Measurements from ENCODE around the gene TENT4B. TPM values are rescaled to one million over a fixed set of nuclear protein-coding genes. Genes with fewer than 3 reads are reported as not detected.

TENT4B gene
- polyA plus RNA-seq, 1 of the 3 experiments (the other 2 are of a cell fraction): 5.6 TPM

GRCh38 chr16:50276801-50277555, 123.9 kb downstream of the TENT4B start:
- Histone ChIP-seq H3K27ac (ENCODE audit: low read depth in 2 of 2, low read length in 1 of 2) (no peak overlapping the region), H3K79me2 (ENCODE audit: insufficient read depth) (peaks cover 16% of the 10 kb centered on the region; the same call in 1 of the 2 replicates), H3K9ac (no peak overlapping the region), H3K36me3 (replicated peaks in 1 of 2; ENCODE audit: control insufficient read depth in 1 of 2, insufficient read depth in 2 of 2, low read length in 1 of 2) (no peaks in the 10 kb centered on the region), H3K4me1 (ENCODE audit: control insufficient read depth in 1 of 2, insufficient read depth in 2 of 2, low read depth in 1 of 2, low read length in 1 of 2) (peaks cover 0 to 9% of the 10 kb centered on the region in 2 experiments; a peak in 1 of 4 replicates), H3K4me3 (ENCODE audit: low read depth in 2 of 2, low read length in 1 of 2) (no peak overlapping the region), H3K27me3 (ENCODE audit: insufficient read depth) (no peaks in the 10 kb centered on the region), H4K20me1 (ENCODE audit: insufficient read depth) (peaks cover 3% of the 10 kb centered on the region; the same call in 1 of the 2 replicates), H3F3A (replicated peaks; ENCODE audit: insufficient read depth) (peaks cover 4% of the 10 kb centered on the region), H3K4me2 (no peak overlapping the region), H3K9me3 (no peaks in the 10 kb centered on the region), H3K9me2 (no peaks in the 10 kb centered on the region), H2AFZ (ENCODE audit: low read depth) (no peak overlapping the region)
- ChIA-PET CTCF (interaction anchor here (0.7 kb wide), 1 partner anchor 13 kb away, joined by 3 read pairs; no protein-coding TSS in a partner anchor), POLR2A (no interaction called here)
- no peak for TF ChIP-seq RAD21 (IDR thresholded peaks at IDR 0.05; ENCODE audit: low read length)
- TF ChIP-seq MXI1 (IDR thresholded peaks at IDR 0.05; ENCODE audit: low read depth, low read length): no peak
- TF ChIP-seq RXRA (IDR thresholded peaks at IDR 0.05; ENCODE audit: borderline replicate concordance, low read depth): no peak
- no peak for TF ChIP-seq CHD2 (IDR thresholded peaks at IDR 0.05; ENCODE audit: low read length, partially characterized antibody)
- TF ChIP-seq GATA2 (CRISPR knock-in tag; IDR thresholded peaks at IDR 0.05): no peak
- TF ChIP-seq ELF1 (IDR thresholded peaks at IDR 0.05): no peak
- TF ChIP-seq EZH2phosphoT487 (IDR thresholded peaks at IDR 0.05; ENCODE audit: borderline replicate concordance, low read depth): no peak
- no peak for TF ChIP-seq FOXM1 (IDR thresholded peaks at IDR 0.05; ENCODE audit: low read depth)
- TF ChIP-seq MAX (IDR thresholded peaks at IDR 0.05; ENCODE audit: low read depth): no peak
- no peak for TF ChIP-seq USF2 (IDR thresholded peaks at IDR 0.05; ENCODE audit: borderline replicate concordance, low read depth, low read length)
- no peak for TF ChIP-seq ZBTB33 (IDR thresholded peaks at IDR 0.05; ENCODE audit: borderline replicate concordance, low read depth)
- TF ChIP-seq GABPA (IDR thresholded peaks at IDR 0.05; ENCODE audit: low read depth): no peak
- TF ChIP-seq USF1 (IDR thresholded peaks at IDR 0.05; ENCODE audit: borderline replicate concordance, low read depth): no peak
- no peak for TF ChIP-seq NFIC (IDR thresholded peaks at IDR 0.05; ENCODE audit: borderline replicate concordance)
- no peak for TF ChIP-seq RCOR1 (IDR thresholded peaks at IDR 0.05; ENCODE audit: low read length)
- no peak for TF ChIP-seq REST (IDR thresholded peaks at IDR 0.05; ENCODE audit: low read depth, low read length)
- no peak for TF ChIP-seq EP300 (IDR thresholded peaks at IDR 0.05; ENCODE audit: borderline replicate concordance in 1 of 2, low read depth in 1 of 2, low read length in 1 of 2)
- DNase-seq: no peak
- WGBS (ENCODE audit: low lambda C conversion rate): 87% methylated on average over 4 of the region's 4 CpGs

All from SK-N-SH (cell line).